Cardiac muscle cell (in vitro differentiated cells and primary cell): ENCODE measurements around the gene EMC10. TPM values are rescaled to one million over a fixed set of nuclear protein-coding genes. Genes with fewer than 3 reads are reported as not detected.

Experiments
- DNase-seq, 2 donors: peaks; one replicate each; pipeline versions ENCODE4 v3.0.0 to v3.0.0-alpha.2; 2010 to 2017; ENCODE audit warnings: low read depth in 1 of 2, low spot score in 1 of 2
- H3K27ac ChIP-seq: fragments of 200-600 bp; sonication (generic); 2 replicates; pipeline ENCODE4 v1.5.1; 2016
- H3K27me3 ChIP-seq: fragments of 200-600 bp; sonication (generic); 2 replicates; pipeline ENCODE4 v1.6.0; 2016; ENCODE audit warnings: control low read depth
- H3K36me3 ChIP-seq: fragments of 200-600 bp; sonication (generic); 2 replicates; pipeline ENCODE4 v1.5.1; 2016; ENCODE audit warnings: control low read depth
- H3K4me1 ChIP-seq: fragments of 200-600 bp; sonication (generic); 2 replicates; pipeline ENCODE4 v1.8.1; 2017; ENCODE audit warnings: low read depth, mild to moderate bottlenecking, mixed run types
- H3K4me3 ChIP-seq: fragments of 200-600 bp; sonication (generic); 2 replicates; pipeline ENCODE4 v1.5.1; 2016; ENCODE audit warnings: mild to moderate bottlenecking
- H3K9me3 ChIP-seq: fragments of 200-600 bp; sonication (generic); 2 replicates; pipeline ENCODE4 v1.5.1; 2017; ENCODE audit warnings: low read depth, mild to moderate bottlenecking, control low read depth
- polyA plus RNA-seq: library from polyadenylated mRNA; unstranded; fragments of >200 nt; fragmentation: Nextera tagmentation; extraction: Ambion mirVana; gene quantifications from 2 replicates; pipeline ENCODE4 v1.2.1, GENCODE V29; 2016
- total RNA-seq: library from RNA; depleted of rRNA; stranded (reverse); fragments of >200 nt; gene quantifications from 2 replicates; pipeline ENCODE4 v1.2.3, GENCODE V29; 2016
- TF ChIP-seq, protein P1 (sequence below): IDR thresholded peaks from 2 replicates; pipeline ENCODE4 v1.5.1; 2012; ENCODE audit warnings: low read depth, mild to moderate bottlenecking, low read length

EMC10 gene
- total and polyA plus RNA-seq, 2 experiments from 2014 or later, result 280 to 308 TPM

DNA sequence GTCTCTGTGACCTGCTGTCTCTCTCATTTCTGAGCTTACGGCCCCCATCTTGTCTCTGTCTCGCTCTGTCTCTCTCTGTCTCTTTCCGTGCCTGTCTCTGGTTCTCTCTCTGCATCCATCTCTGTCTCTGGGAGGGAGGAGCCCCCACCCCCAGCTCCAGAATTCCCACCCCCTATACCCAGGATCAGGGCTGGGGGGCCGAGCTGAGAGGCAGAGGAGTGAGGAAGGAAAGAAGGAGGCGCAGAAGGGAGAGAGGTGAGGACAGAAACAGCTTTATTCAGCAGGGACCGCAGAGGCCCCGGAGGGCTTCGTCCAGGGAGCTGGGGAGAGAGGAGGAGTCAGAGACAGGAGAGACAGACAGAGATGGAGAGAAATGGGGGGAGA lies 20.7 kb downstream of the EMC10 start:
- no peaks in the 10 kb centered on the region for H3K27me3 ChIP-seq
- peak overlapping the region; percentile 100 for H3K27ac ChIP-seq
- H3K4me1 ChIP-seq, result peaks cover 11% of the 10 kb centered on the region
- no peak for DNase-seq
- no peaks in the 10 kb centered on the region for H3K9me3 ChIP-seq
- H3K36me3 ChIP-seq, result peaks cover 26% of the 10 kb centered on the region
- H3K4me3 ChIP-seq, result peak overlapping the region; percentile 99
- TF ChIP-seq, protein P1, sequence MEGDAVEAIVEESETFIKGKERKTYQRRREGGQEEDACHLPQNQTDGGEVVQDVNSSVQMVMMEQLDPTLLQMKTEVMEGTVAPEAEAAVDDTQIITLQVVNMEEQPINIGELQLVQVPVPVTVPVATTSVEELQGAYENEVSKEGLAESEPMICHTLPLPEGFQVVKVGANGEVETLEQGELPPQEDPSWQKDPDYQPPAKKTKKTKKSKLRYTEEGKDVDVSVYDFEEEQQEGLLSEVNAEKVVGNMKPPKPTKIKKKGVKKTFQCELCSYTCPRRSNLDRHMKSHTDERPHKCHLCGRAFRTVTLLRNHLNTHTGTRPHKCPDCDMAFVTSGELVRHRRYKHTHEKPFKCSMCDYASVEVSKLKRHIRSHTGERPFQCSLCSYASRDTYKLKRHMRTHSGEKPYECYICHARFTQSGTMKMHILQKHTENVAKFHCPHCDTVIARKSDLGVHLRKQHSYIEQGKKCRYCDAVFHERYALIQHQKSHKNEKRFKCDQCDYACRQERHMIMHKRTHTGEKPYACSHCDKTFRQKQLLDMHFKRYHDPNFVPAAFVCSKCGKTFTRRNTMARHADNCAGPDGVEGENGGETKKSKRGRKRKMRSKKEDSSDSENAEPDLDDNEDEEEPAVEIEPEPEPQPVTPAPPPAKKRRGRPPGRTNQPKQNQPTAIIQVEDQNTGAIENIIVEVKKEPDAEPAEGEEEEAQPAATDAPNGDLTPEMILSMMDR, result no peak

DNA sequence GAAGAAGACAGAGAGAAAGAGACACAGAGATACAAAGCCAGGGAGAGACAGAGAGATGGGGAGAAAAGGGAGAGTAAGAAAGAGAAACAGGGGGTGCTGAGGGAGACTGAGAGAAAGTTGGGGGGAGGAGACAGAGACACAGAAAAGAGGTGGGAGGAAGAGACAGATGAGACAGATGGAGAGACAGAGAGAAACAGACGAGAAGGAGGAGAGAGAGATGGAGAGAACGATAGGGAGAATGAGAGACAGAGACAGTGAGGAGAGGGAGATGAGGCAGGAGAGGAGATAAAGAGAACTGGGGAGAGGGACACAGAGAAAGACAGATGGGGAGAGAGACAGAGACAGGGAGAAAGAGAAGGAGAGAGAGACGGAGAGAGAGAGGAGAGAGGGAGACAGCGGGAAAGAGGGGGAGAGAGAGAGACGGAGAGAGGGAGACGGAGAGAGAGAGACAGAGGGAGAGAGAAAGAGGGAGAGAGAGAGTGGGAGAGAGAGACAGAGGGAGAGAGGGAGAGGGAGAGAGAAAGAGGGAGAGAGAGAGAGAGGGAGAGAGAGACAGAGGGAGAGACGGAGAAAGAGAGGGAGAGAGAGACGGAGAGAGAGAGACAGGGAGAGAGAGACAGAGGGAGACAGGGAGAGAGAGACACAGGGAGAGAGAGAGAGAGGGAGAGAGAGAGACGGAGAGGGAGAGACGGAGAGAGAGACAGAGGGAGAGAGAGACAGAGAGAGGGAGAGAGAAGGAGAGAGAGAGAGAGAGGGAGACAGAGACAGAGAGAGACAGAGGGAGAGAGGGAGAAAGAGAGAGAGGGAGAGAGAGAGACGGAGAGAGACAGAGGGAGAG lies 22.1 kb downstream of the EMC10 start:
- Histone ChIP-seq H3K27me3 (no peaks in the 10 kb centered on the region), H3K27ac (peak overlapping the region; percentile 100), H3K4me3 (peak overlapping the region; percentile 99), H3K36me3 (peaks cover 26% of the 10 kb centered on the region), H3K4me1 (peaks cover 17% of the 10 kb centered on the region), H3K9me3 (no peaks in the 10 kb centered on the region)
- no peak for DNase-seq
- TF ChIP-seq, protein P1, result no peak

DNA sequence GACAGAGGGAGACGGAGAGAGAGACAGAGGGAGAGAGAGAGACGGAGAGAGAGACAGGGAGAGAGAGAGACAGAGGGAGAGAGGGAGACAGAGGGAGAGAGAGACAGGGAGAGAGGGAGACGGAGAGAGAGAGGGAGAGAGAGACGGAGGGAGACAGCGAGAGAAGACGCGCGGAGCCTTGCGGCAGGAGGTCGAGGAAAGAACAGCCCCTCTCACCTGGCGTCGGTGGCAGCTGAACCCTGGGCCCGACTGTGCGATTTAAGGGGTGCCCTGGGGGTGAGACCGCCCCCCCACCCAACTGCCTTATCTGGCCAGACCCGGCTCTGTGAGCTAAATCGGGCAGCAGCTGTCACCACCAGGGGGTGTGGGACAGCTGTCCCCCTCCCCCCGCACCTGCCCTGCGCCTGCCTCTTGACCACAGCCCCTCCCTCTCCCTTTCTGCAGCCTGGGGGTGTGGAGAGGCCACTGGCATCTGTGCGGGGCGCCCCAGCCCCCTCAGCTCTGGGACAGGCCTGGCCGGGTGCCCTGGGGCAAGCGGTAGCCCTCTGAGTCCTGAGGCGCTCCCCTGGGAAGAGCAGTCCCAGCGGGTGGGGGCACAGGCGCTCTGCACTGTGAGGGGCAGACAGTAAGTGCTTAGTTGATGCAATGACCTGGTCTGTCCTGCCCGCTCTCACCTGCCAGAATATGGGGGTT lies 23.9 kb downstream of the EMC10 start:
- TF ChIP-seq, protein P1, result peak; percentile 19
- Histone ChIP-seq H3K27me3 (no peaks in the 10 kb centered on the region), H3K4me1 (peaks cover 17% of the 10 kb centered on the region), H3K36me3 (peaks cover 21% of the 10 kb centered on the region), H3K27ac (peak overlapping the region; percentile 100), H3K4me3 (peak overlapping the region; percentile 99), H3K9me3 (no peaks in the 10 kb centered on the region)
- DNase-seq, result peak in 1 of 2 donors; percentile 96

DNA sequence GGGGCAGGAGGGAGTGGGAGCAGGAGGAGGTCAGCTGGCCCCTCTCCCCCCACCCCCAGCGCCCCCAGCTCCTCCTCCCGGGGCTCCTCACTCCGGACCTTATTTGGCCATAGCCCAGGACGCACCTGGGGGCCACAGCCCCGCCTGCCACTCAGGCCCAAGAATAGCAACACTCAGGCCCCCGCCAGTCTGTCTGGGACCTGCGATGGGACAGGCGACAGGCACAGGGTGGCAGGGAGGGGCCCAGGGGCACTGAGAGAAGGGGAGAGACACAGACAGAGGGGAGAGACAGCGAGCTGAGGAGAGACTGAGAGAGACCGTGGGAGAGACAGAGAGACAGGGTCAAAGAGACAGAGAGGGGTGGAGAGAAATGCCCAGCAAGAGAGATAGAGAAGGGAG lies 24.4 kb downstream of the EMC10 start:
- H3K4me3 ChIP-seq, result peak overlapping the region; percentile 99
- H3K9me3 ChIP-seq, result no peaks in the 10 kb centered on the region
- no peaks in the 10 kb centered on the region for H3K27me3 ChIP-seq
- peak overlapping the region; percentile 100 for H3K27ac ChIP-seq
- H3K36me3 ChIP-seq, result peaks cover 21% of the 10 kb centered on the region
- peak in 1 of 2 donors; percentile 95 for DNase-seq
- TF ChIP-seq, protein P1, result no peak
- H3K4me1 ChIP-seq, result peaks cover 17% of the 10 kb centered on the region

DNA sequence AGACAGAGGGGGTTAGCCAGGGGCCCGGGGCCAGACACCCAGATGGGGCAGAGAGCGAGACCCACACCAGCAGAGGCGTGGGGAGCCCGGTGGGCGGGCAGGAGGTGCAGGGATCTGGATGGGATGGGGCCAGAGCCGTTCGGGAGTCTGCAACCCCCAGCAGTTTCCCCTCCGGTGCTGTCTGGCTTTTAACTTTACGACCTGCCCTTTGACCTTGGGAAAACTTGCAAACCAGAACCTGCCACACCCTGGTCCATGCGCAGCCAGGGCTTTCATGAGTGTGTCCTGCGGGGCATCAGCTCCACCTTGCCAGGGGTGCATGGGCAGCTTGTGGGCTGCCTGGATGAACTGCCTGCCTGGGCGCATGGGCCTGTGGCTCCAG lies 24.9 kb downstream of the EMC10 start:
- Histone ChIP-seq H3K4me1 (peaks cover 17% of the 10 kb centered on the region), H3K36me3 (peaks cover 21% of the 10 kb centered on the region), H3K27ac (peak overlapping the region; percentile 100), H3K4me3 (peak overlapping the region; percentile 99), H3K27me3 (no peaks in the 10 kb centered on the region), H3K9me3 (no peaks in the 10 kb centered on the region)
- peak in 1 of 2 donors; percentile 34 for DNase-seq
- TF ChIP-seq, protein P1, result no peak
